HL-60 (cell line): ENCODE measurements around the gene CAMK1D.

Source experiments
- DNase-seq, 2 experiments: peaks; one replicate each; pipeline ENCODE4 v3.0.0-alpha.2; 2010 to 2020; ENCODE audit warnings: low read depth in 1 of 2, low spot score in 1 of 2
- H3K27ac ChIP-seq: fragments of 250-450 bp; sonication (Bioruptor Pico); replicated peaks from 2 replicates; pipeline ENCODE4 v1.5.1; 2020; ENCODE audit warnings: mild to moderate bottlenecking, moderate library complexity
- H3K27me3 ChIP-seq: fragments of 250-450 bp; sonication (Bioruptor Pico); 2 replicates; pipeline ENCODE4 v1.5.1; 2021; ENCODE audit warnings: mild to moderate bottlenecking, moderate library complexity; ENCODE audit not compliant: insufficient read depth, poor library complexity, severe bottlenecking
- H3K4me3 ChIP-seq: replicated peaks from 2 replicates; pipeline ENCODE4 v1.5.1; 2011; ENCODE audit warnings: mild to moderate bottlenecking, control low read depth, low read length; ENCODE audit not compliant: insufficient read depth
- GABPA ChIP-seq: IDR thresholded peaks from 2 replicates; pipeline ENCODE4 v1.6.1; 2012; ENCODE audit warnings: low read depth
- POLR2AphosphoS5 ChIP-seq: IDR thresholded peaks from 2 replicates; pipeline ENCODE4 v1.6.1; 2012; ENCODE audit warnings: low read depth
- SPI1 ChIP-seq: IDR thresholded peaks from 2 replicates; pipeline ENCODE4 v1.6.1; 2012; ENCODE audit warnings: low read depth, mild to moderate bottlenecking, borderline replicate concordance
- TF ChIP-seq, protein P1 (sequence below): IDR thresholded peaks from 2 replicates; pipeline ENCODE4 v1.6.1; 2012; ENCODE audit warnings: low read depth; ENCODE audit not compliant: insufficient replicate concordance
- TF ChIP-seq, protein P2 (sequence below): IDR thresholded peaks from one replicate; pipeline ENCODE4 v1.5.1; 2011; ENCODE audit warnings: low read length, control low read depth, inconsistent platforms; ENCODE audit not compliant: insufficient read depth

The CAMK1D gene

DNA sequence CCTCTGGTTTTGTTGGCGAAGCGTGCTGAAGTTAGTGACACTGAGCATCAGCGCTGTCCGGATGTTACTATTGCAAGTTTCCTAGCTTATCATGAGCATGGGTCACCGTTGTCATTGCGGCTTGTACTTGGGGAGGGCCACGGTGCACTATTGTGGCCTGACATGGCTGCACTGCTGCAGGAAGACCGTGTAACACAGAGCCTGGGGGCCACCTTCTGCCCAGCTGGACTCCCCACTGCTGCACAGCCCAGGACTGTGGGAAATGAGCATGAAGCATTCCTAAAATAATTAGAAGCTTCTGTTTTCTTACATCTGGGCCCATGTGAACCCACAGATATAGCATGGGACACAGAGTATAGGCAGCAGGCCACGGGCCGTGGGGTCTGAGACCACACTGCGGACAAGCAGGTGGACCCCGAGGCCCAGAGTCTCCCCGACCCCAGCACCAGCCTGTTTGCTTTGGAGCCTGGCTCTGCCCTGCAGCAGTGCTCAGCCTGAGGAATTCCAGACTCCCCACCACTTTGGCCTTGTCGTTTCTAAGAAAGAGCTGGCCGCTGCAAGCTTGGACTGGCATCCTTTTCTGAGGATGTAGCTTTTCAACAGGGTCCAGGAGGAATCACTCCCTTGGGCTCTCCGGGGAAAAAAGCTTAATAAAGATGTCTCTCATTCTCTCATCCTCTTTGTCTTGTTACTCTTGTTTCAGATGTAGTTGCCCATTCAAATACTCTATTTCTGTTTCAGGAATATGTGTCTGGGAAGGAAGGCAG, 473.0 kb downstream of the CAMK1D start:
- Histone ChIP-seq H3K27me3 (no peaks in the 10 kb centered on the region), H3K27ac (no peak overlapping the region), H3K4me3 (no peak overlapping the region)
- no peak for DNase-seq
- TF ChIP-seq POLR2AphosphoS5 (no peak), SPI1 (no peak), GABPA (no peak)
- TF ChIP-seq, protein P1, sequence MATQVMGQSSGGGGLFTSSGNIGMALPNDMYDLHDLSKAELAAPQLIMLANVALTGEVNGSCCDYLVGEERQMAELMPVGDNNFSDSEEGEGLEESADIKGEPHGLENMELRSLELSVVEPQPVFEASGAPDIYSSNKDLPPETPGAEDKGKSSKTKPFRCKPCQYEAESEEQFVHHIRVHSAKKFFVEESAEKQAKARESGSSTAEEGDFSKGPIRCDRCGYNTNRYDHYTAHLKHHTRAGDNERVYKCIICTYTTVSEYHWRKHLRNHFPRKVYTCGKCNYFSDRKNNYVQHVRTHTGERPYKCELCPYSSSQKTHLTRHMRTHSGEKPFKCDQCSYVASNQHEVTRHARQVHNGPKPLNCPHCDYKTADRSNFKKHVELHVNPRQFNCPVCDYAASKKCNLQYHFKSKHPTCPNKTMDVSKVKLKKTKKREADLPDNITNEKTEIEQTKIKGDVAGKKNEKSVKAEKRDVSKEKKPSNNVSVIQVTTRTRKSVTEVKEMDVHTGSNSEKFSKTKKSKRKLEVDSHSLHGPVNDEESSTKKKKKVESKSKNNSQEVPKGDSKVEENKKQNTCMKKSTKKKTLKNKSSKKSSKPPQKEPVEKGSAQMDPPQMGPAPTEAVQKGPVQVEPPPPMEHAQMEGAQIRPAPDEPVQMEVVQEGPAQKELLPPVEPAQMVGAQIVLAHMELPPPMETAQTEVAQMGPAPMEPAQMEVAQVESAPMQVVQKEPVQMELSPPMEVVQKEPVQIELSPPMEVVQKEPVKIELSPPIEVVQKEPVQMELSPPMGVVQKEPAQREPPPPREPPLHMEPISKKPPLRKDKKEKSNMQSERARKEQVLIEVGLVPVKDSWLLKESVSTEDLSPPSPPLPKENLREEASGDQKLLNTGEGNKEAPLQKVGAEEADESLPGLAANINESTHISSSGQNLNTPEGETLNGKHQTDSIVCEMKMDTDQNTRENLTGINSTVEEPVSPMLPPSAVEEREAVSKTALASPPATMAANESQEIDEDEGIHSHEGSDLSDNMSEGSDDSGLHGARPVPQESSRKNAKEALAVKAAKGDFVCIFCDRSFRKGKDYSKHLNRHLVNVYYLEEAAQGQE, result no peak
- TF ChIP-seq, protein P2, sequence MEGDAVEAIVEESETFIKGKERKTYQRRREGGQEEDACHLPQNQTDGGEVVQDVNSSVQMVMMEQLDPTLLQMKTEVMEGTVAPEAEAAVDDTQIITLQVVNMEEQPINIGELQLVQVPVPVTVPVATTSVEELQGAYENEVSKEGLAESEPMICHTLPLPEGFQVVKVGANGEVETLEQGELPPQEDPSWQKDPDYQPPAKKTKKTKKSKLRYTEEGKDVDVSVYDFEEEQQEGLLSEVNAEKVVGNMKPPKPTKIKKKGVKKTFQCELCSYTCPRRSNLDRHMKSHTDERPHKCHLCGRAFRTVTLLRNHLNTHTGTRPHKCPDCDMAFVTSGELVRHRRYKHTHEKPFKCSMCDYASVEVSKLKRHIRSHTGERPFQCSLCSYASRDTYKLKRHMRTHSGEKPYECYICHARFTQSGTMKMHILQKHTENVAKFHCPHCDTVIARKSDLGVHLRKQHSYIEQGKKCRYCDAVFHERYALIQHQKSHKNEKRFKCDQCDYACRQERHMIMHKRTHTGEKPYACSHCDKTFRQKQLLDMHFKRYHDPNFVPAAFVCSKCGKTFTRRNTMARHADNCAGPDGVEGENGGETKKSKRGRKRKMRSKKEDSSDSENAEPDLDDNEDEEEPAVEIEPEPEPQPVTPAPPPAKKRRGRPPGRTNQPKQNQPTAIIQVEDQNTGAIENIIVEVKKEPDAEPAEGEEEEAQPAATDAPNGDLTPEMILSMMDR, result no peak

DNA sequence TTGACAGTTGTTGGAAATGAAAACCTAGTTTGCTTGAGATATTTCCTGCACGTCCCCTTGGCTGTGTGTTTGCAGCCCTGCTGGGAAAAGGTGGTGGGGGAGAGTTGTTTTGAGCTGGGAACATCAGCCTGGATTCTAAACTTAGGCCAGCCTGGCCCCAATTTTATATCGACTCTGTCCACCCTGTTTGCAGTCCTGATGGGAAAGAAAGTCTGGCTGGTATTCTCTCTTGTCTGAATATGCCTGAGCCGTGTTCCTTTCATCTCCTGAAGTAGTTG, 473.5 kb downstream of the CAMK1D start:
- no peak for TF ChIP-seq SPI1
- TF ChIP-seq POLR2AphosphoS5, result no peak
- TF ChIP-seq, protein P1, result no peak
- no peak for TF ChIP-seq GABPA
- TF ChIP-seq, protein P2, result no peak
- H3K27me3 ChIP-seq, result no peaks in the 10 kb centered on the region
- no peak overlapping the region for H3K27ac ChIP-seq
- H3K4me3 ChIP-seq, result no peak overlapping the region
- no peak for DNase-seq

DNA sequence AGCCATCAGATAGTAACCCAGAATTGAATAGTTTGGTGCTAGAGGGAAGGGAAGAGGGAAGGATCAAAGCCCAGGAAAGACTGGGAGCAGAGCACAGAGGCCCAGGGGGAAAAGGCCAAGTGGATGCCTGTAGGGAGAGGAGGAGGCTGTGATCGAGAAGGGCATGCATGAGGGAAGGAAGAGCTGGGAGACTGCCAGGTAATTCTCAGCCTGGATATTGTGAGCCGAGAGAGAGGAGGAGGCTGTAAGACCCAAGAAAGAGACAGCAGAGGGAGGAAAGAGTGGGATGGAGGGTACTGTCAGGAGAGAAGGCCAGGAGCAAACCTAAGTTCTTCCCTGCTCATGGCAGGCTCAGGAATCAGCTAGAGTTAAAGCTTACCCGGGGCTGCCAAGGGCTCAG, 474.0 kb downstream of the CAMK1D start:
- DNase-seq, result no peak
- TF ChIP-seq, protein P1, result no peak
- TF ChIP-seq, protein P2, result no peak
- no peak for TF ChIP-seq POLR2AphosphoS5
- no peak for TF ChIP-seq SPI1
- no peak for TF ChIP-seq GABPA
- Histone ChIP-seq H3K4me3 (no peak overlapping the region), H3K27me3 (no peaks in the 10 kb centered on the region), H3K27ac (no peak overlapping the region)
